Measurements from ENCODE around the gene XRCC3. TPM values are rescaled to one million over a fixed set of nuclear protein-coding genes. Genes with fewer than 3 reads are reported as not detected.
A peak's percentile ranks its signal among the peaks of the same experiment; 100 is the strongest.

Gene XRCC3
- total RNA-seq, 3 donors from 2014 or later = 5.9 to 10.2 (median 5.9) TPM

DNA sequence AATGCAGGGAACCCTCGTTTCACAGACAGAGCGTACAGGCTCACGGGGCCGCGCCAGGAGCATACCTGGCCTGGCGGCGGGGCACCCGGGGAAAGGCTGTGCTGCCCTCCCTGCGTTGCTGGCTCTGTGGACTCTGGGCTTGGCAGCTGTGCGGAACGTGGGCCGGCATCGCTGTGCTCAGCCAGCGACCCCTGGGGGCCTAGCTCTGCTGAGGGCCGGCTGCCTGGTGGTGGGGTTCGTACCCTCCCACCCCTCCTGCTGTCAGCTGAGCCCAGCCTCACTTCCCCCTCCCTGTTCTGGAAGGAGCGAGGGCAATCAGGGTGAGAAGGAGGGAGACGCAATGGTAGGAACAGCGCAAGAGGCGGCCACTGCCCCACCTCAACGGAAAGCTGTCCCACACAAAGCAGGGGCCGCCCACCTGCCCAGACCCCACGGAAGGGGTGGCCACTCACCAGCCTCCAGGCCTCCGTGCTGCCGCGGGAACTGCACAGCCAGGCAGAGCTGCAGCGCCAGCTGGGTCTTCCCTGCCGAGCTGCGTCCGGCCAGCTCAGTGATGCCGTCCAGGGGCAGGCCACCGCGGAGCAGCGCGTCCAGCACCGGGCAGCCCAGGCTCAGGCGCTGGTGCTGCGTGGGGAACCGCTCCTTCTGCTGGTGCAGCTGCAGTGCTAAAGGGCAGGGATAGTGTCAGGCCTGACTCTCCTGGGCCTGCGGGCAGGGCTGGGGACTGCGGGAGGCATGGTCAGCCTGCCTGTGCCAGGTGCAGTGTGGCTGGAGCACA is 8.5 kb downstream of the XRCC3 start:
- no peak for DNase-seq (ENCODE audit: low spot score in 2 of 2)
- no peaks in the 10 kb centered on the region for H3K27me3 ChIP-seq
- TF ChIP-seq POLR2A (IDR thresholded peaks at IDR 0.05) = no peak
- no peak for TF ChIP-seq POLR2AphosphoS5 (IDR thresholded peaks at IDR 0.05)
- no peak for TF ChIP-seq CTCF (IDR thresholded peaks at IDR 0.05)
- H3K4me1 ChIP-seq = peaks cover 0 to 6% of the 10 kb centered on the region in 2 donors
- H3K27ac ChIP-seq = peak overlapping the region; percentile 71 to 73
- H3K4me3 ChIP-seq = no peak overlapping the region
- H3K9me3 ChIP-seq = no peaks in the 10 kb centered on the region
- intact Hi-C loops (cut with DNase I; ENCODE audit: low total_unique reads) = no loop called here
- H3K36me3 ChIP-seq = no peaks in the 10 kb centered on the region

GRCh38 chr14:103705504-103706284 is 9.6 kb downstream of the XRCC3 start:
- Histone ChIP-seq H3K36me3 (no peaks in the 10 kb centered on the region), H3K9me3 (no peaks in the 10 kb centered on the region), H3K27ac (peak overlapping the region; percentile 71 to 73), H3K4me1 (peaks cover 0 to 6% of the 10 kb centered on the region in 2 donors), H3K27me3 (no peaks in the 10 kb centered on the region), H3K4me3 (peak overlapping the region in 1 of 3 donors; percentile 5)
- intact Hi-C loops (cut with DNase I; ENCODE audit: low total_unique reads) = no loop called here
- no peak for TF ChIP-seq POLR2AphosphoS5 (IDR thresholded peaks at IDR 0.05)
- TF ChIP-seq POLR2A (IDR thresholded peaks at IDR 0.05) = no peak
- TF ChIP-seq CTCF (IDR thresholded peaks at IDR 0.05) = no peak
- no peak for DNase-seq (ENCODE audit: low spot score in 2 of 2)

DNA sequence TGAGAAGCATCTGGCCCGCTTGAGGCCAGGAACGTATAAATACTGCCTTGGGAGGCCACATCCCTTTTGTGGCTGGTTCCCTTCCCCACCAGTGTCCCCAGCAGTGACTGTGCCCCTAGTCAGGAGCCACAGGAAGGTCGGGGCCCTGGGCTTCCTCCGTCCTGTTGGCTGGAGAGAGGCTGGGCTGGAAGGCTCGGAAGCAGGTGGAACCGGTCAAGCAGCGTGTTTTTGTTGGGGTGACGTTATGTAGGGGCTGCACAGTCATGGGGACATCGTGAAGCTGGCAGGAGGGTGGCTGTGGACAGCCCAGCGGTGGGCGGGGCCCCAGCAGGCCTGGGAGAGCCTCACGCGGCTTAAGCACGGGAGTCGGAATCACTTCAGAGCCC is 10.1 kb downstream of the XRCC3 start:
- Histone ChIP-seq H3K36me3 (no peaks in the 10 kb centered on the region), H3K27ac (peak overlapping the region; percentile 71 to 73)
- intact Hi-C loops (cut with DNase I; ENCODE audit: low total_unique reads) = no loop called here

DNA sequence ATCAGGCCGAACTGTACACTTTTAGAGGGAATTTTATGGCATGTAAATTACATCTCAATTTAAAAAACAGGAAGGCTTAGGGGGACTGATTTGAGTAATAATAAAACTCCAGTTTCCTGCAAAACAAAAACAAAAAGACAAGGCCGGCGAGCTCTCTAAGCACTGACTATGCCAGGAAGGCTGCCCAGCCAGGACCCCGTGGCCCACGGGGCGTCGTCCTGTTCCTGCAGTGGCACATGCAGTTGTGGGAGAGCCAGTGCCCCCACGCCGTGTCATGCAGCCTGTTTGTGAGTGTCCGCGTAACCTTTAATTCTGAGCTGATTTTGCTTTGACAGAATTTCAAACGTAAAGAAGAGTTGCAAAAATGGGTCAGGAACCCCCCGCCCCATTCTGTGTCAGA is 10.5 kb downstream of the XRCC3 start:
- DNase-seq (ENCODE audit: low spot score in 2 of 2) = no peak
- intact Hi-C loops (cut with DNase I; ENCODE audit: low total_unique reads) = no loop called here
- TF ChIP-seq CTCF (IDR thresholded peaks at IDR 0.05) = no peak
- H3K27me3 ChIP-seq = no peaks in the 10 kb centered on the region
- H3K36me3 ChIP-seq = no peaks in the 10 kb centered on the region
- no peak overlapping the region for H3K4me3 ChIP-seq
- no peaks in the 10 kb centered on the region for H3K9me3 ChIP-seq
- peak overlapping the region; percentile 71 to 73 for H3K27ac ChIP-seq
- peaks cover 0 to 6% of the 10 kb centered on the region in 2 donors for H3K4me1 ChIP-seq

More for the DNA sequence above, 10.1 kb downstream of the XRCC3 start:
- Histone ChIP-seq H3K27me3 (no peaks in the 10 kb centered on the region), H3K4me1 (peaks cover 0 to 6% of the 10 kb centered on the region in 2 donors), H3K9me3 (no peaks in the 10 kb centered on the region), H3K4me3 (no peak overlapping the region)
- DNase-seq (ENCODE audit: low spot score in 2 of 2) = peak in 1 of 2 donors; percentile 69
- TF ChIP-seq POLR2AphosphoS5 (IDR thresholded peaks at IDR 0.05) (peak in 1 of 3 donors; percentile 41), CTCF (IDR thresholded peaks at IDR 0.05) (no peak)
